ENCODE results near the gene CLHC1.

GRCh38 chr2:55147041-55147440, 85.1 kb downstream of the CLHC1 start:
- no peak for TF ChIP-seq CTCF (IDR thresholded peaks at IDR 0.05; ENCODE audit: low read length)
- TF ChIP-seq EZH2 (IDR thresholded peaks at IDR 0.05; ENCODE audit: borderline replicate concordance, low read length), result no peak

Measured in OCI-LY1 (cell line).